Activated CD8-positive, alpha-beta memory T cell treated with anti-CD3 and anti-CD28 coated beads, Interleukin-2, amount 10 ng/mL, durations not matched to agents 7 days and 5 days (primary cell): ENCODE measurements around the gene PPP3R1. TPM values are rescaled to one million over a fixed set of nuclear protein-coding genes. Genes with fewer than 3 reads are reported as not detected.

ENCODE experiments used
- ATAC-seq: fragments of 150-1000 bp; cut with Tn5 transposase; one replicate; pipeline ENCODE4 v1.10.0; 2021; ENCODE audit warnings: moderate library complexity
- CTCF ChIA-PET: fragments of 350-600 bp; sonication (Branson Sonifier 250); formaldehyde crosslinking; loops from one replicate; lab custom pipeline; 2021; ENCODE audit warnings: antibody characterized with exemption; lab: Charles Lee
- DNase-seq: peaks from one replicate; pipeline ENCODE4 v3.0.0-alpha.2; 2020
- H3K27ac Mint-ChIP-seq: one replicate; pipeline ENCODE4 v1.8.0; 2021; ENCODE audit warnings: mild to moderate bottlenecking, mixed read lengths
- H3K27me3 Mint-ChIP-seq: one replicate; pipeline ENCODE4 v1.8.0; 2021; ENCODE audit warnings: mixed read lengths
- H3K36me3 Mint-ChIP-seq: one replicate; pipeline ENCODE4 v1.8.0; 2021; ENCODE audit warnings: mild to moderate bottlenecking, mixed read lengths
- H3K4me1 Mint-ChIP-seq: one replicate; pipeline ENCODE4 v1.8.0; 2021; ENCODE audit warnings: mixed read lengths
- H3K4me3 Mint-ChIP-seq: one replicate; pipeline ENCODE4 v1.8.0; 2021; ENCODE audit warnings: mild to moderate bottlenecking, moderate library complexity, mixed read lengths
- H3K9me3 Mint-ChIP-seq: one replicate; pipeline ENCODE4 v1.8.0; 2022; ENCODE audit warnings: low read depth, mixed read lengths
- total RNA-seq, 2 experiments: library from RNA; stranded (reverse); gene quantifications; one replicate each; pipeline ENCODE4 v1.2.3, GENCODE V29; 2021

PPP3R1 gene, protein sequence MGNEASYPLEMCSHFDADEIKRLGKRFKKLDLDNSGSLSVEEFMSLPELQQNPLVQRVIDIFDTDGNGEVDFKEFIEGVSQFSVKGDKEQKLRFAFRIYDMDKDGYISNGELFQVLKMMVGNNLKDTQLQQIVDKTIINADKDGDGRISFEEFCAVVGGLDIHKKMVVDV
- 10 to 100 TPM; 58.6 to 86.4 TPM for total RNA-seq

DNA sequence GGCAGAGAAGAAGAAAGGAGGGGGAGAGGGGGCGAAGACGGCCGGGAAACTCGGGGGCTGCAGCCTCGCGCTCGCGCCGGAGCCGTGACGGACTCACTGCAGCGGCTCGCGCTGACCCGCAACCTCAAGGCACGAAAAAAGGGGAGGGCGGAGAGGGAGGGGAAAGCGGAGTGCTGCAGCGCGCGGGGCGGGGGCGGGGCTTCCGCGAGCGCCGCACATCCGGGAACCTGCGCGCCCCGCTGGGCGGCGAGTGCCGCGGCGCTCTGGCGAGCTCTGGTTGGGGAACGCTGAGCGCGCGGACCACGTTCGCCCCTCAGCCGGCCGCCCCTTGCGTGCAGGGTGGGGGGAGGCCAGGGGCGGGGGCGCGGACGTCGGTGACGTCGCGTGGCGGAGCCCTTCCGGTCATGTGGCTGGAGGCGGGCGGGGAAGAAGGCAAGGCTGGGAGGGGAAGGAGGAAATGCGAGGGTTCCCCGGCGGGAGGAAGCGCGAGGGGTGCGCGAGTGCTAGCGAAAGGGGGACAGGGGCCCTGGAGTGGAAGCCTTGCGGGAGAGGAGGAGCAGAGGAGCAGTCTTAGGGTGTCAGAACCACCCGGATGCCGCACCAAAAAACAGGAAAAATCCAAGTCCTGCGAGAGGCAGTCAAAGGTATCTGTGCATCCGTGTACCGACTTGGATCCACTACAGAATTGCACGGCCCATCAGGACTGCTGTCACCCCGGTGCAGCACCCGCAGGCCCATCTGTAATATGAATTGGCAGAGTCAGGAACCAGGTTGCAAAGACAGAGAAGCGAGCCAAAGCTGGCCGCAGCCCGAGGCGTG is at the start of gene PPP3R1:
Gene PPP3R1 (minus strand): TSS at position 133 of the 819 bp plus-strand sequence. CDS start 405 bp downstream, outside the sequence.
- Mint-ChIP-seq H3K4me1 (peaks cover 36% of the 10 kb centered on the region), H3K36me3 (peaks cover 10% of the 10 kb centered on the region), H3K9me3 (no peaks in the 10 kb centered on the region), H3K4me3 (peak within 1 kb of the TSS; percentile 99), H3K27me3 (no peaks in the 10 kb centered on the region), H3K27ac (peak within 1 kb of the TSS; percentile 99)
- ATAC-seq (peak; percentile 86), DNase-seq (peak; percentile 97)
- CTCF ChIA-PET, result interaction anchor here (0.9 to 2.4 kb wide), 5 partner anchors 56 to 462 kb away, joined by 3 to 11 read pairs (median 4); partner anchors contain the start of gene PNO1

GRCh38 chr2:68295516-68295915 is 43.2 kb upstream of the PPP3R1 start:
- no peaks in the 10 kb centered on the region for H3K9me3 Mint-ChIP-seq
- no peak overlapping the region for H3K4me3 Mint-ChIP-seq
- H3K4me1 Mint-ChIP-seq, result peaks cover 5% of the 10 kb centered on the region
- CTCF ChIA-PET, result interaction anchor here (1.0 kb wide), 1 partner anchor 146 kb away, joined by 3 read pairs; no protein-coding TSS in a partner anchor
- H3K27me3 Mint-ChIP-seq, result peaks cover 15% of the 10 kb centered on the region
- DNase-seq (no peak), ATAC-seq (no peak)
- no peak overlapping the region for H3K27ac Mint-ChIP-seq
- no peaks in the 10 kb centered on the region for H3K36me3 Mint-ChIP-seq

- H3K9me3 Mint-ChIP-seq, result no peaks in the 10 kb centered on the region
- CTCF ChIA-PET, result interaction anchor here (1.0 to 4.8 kb wide), 3 partner anchors 12 to 172 kb away, joined by 3 to 24 read pairs (median 5); no protein-coding TSS in a partner anchor
- ATAC-seq, result no peak
These were observed 42.6 kb upstream of the PPP3R1 start for GRCh38 chr2:68294913-68295312.

DNA sequence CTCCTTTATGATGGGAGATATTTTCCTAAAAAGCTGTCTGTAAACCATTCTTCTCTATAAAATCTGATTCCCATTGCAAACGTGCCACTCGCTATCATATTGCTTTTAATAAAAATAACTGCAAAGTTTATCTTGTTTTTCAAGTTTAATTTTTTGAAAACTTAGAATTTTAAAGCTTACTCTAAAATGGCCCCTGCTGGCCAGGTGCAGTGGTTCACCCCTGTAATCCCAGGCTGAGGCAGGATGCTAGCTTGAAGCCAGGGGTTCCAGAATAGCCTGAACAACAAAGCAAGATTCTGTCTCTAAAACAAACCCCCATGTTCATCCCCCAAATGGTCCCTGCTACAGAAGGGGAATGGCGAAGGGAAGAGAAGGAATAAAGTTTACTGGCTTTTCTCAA is 41.9 kb upstream of the PPP3R1 start:
- Mint-ChIP-seq H3K27ac (no peak overlapping the region), H3K27me3 (peaks cover 12% of the 10 kb centered on the region), H3K9me3 (no peaks in the 10 kb centered on the region), H3K4me1 (peaks cover 5% of the 10 kb centered on the region), H3K36me3 (no peaks in the 10 kb centered on the region), H3K4me3 (no peak overlapping the region)
- DNase-seq (no peak), ATAC-seq (no peak)
- CTCF ChIA-PET, result interaction anchor here (1.3 to 4.8 kb wide), 3 partner anchors 11 to 172 kb away, joined by 5 to 24 read pairs (median 6); no protein-coding TSS in a partner anchor

More at GRCh38 chr2:68294913-68295312, 42.6 kb upstream of the PPP3R1 start:
- peaks cover 5% of the 10 kb centered on the region for H3K4me1 Mint-ChIP-seq
- H3K36me3 Mint-ChIP-seq, result no peaks in the 10 kb centered on the region
- H3K4me3 Mint-ChIP-seq, result no peak overlapping the region
- H3K27me3 Mint-ChIP-seq, result peaks cover 16% of the 10 kb centered on the region
- DNase-seq, result no peak
- no peak overlapping the region for H3K27ac Mint-ChIP-seq

GRCh38 chr2:68293755-68294154 is 41.4 kb upstream of the PPP3R1 start:
- DNase-seq, result no peak
- Mint-ChIP-seq H3K9me3 (no peaks in the 10 kb centered on the region), H3K4me1 (peaks cover 5% of the 10 kb centered on the region), H3K4me3 (no peak overlapping the region), H3K27me3 (peaks cover 10% of the 10 kb centered on the region), H3K27ac (no peak overlapping the region), H3K36me3 (no peaks in the 10 kb centered on the region)
- ATAC-seq, result no peak
- CTCF ChIA-PET, result interaction anchor here (1.3 to 4.8 kb wide), 4 partner anchors 11 to 171 kb away, joined by 5 to 24 read pairs (median 10); no protein-coding TSS in a partner anchor

DNA sequence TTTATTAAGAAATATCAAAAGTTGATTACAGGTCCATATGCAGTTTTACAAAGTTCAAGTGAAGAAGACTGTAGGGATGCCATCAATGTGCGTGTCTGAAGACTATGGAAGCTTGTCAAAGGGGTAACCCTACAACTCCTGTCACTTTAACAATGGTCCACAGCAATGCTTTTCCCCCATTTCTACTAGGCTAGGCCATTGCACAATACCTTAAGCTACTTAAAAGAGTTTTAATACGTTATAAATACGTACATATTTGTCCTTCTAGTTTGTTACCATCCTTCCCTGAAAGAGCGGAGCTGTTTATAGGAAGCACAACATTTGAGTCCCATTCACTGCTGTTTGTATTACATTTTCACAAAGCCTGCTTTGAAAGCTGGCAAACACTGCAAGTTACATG is 40.7 kb upstream of the PPP3R1 start:
- no peak for DNase-seq
- CTCF ChIA-PET, result interaction anchor here (0.8 to 4.8 kb wide), 7 partner anchors 10 to 171 kb away, joined by 3 to 24 read pairs (median 3); no protein-coding TSS in a partner anchor
- no peaks in the 10 kb centered on the region for H3K36me3 Mint-ChIP-seq
- no peak overlapping the region for H3K4me3 Mint-ChIP-seq
- peaks cover 5% of the 10 kb centered on the region for H3K4me1 Mint-ChIP-seq
- H3K9me3 Mint-ChIP-seq, result no peaks in the 10 kb centered on the region
- no peak overlapping the region for H3K27ac Mint-ChIP-seq
- H3K27me3 Mint-ChIP-seq, result peaks cover 11% of the 10 kb centered on the region
- ATAC-seq, result no peak

DNA sequence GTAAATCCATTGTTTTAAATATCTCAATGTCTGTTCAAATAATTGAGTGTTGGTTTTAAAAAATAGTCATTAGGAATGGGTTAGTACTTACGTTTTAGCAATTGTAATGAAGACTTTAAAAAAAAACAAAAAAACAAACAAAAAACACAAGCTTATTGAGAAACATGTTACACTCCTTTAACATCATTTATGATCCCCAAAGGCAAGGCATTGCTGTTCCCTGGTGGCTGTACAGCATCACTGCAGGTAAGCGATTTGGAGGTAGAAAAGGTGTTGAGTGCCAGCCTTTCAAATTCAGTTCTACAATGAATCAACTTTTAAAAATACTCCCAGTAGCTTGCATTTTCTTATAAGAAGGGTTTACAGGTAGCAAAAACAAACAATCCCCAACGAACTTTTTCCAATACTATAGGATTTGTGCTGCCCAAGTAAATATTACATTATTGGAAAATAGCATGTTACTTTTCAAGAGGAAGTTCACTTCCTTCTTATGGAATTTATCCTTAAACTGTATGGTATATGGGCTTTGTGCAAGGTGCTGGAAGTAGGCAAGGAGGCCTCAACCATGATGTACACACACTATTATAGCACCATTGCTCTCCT is 39.9 kb upstream of the PPP3R1 start:
- Mint-ChIP-seq H3K27ac (no peak overlapping the region), H3K27me3 (peaks cover 16% of the 10 kb centered on the region), H3K36me3 (no peaks in the 10 kb centered on the region), H3K4me1 (peaks cover 5% of the 10 kb centered on the region), H3K9me3 (no peaks in the 10 kb centered on the region), H3K4me3 (no peak overlapping the region)
- ATAC-seq (peak; percentile 57), DNase-seq (no peak)
- CTCF ChIA-PET, result interaction anchor here (0.8 to 4.8 kb wide), 16 partner anchors 11 to 261 kb away, joined by 3 to 24 read pairs (median 3); partner anchors contain the start of gene PNO1

DNA sequence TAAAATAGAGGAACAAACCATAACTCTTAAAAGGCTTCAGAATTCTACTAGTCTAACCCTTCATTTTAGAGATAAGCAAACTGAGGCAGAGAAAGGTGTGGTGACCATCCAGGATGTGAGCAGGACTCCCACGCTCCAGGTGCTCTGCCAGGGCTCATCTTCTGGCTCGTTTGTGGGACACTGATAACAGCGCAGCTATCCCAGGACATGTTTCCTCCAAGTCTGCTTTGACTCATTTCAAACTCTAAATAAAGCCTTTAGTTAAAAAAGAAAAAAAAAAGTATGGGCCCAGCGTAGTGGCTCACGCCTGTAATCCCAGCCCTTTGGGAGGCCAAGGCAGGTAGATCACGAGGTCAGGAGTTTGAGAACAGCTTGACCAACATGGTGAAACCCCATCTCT is 39.0 kb upstream of the PPP3R1 start:
- Mint-ChIP-seq H3K27ac (no peak overlapping the region), H3K4me3 (no peak overlapping the region)
- CTCF ChIA-PET, result interaction anchor here (0.6 to 4.8 kb wide), 5 partner anchors 13 to 169 kb away, joined by 3 to 24 read pairs (median 6); no protein-coding TSS in a partner anchor

DNA sequence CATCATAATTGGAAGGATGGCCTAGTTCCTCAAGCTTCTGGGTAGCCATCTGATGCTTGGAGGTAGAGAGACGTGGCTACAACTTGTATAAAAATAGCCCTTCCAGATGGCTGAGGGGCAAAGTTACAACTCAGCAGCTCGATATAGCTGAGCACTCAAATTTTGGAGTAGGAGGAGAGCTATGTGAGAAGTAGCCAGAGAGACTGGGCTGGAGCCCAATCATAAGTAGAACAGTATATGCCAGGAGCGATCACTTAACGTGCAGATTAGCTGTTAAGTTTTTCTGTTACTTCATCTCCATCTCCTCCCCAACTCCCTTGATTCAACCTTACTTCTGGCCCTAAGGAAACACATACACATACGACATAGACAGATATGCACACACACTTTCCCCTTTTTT is 38.6 kb upstream of the PPP3R1 start:
- H3K4me1 Mint-ChIP-seq, result peaks cover 5% of the 10 kb centered on the region
- DNase-seq (no peak), ATAC-seq (no peak)
- no peak overlapping the region for H3K4me3 Mint-ChIP-seq
- peaks cover 29% of the 10 kb centered on the region for H3K27me3 Mint-ChIP-seq
- no peaks in the 10 kb centered on the region for H3K9me3 Mint-ChIP-seq
- H3K27ac Mint-ChIP-seq, result no peak overlapping the region
- CTCF ChIA-PET, result interaction anchor here (0.6 to 4.8 kb wide), 4 partner anchors 14 to 168 kb away, joined by 4 to 24 read pairs (median 10); no protein-coding TSS in a partner anchor
- no peaks in the 10 kb centered on the region for H3K36me3 Mint-ChIP-seq

More for the DNA sequence above, 39.0 kb upstream of the PPP3R1 start:
- Mint-ChIP-seq H3K9me3 (no peaks in the 10 kb centered on the region), H3K36me3 (no peaks in the 10 kb centered on the region), H3K27me3 (peaks cover 25% of the 10 kb centered on the region), H3K4me1 (peaks cover 5% of the 10 kb centered on the region)
- DNase-seq, result no peak
- no peak for ATAC-seq

DNA sequence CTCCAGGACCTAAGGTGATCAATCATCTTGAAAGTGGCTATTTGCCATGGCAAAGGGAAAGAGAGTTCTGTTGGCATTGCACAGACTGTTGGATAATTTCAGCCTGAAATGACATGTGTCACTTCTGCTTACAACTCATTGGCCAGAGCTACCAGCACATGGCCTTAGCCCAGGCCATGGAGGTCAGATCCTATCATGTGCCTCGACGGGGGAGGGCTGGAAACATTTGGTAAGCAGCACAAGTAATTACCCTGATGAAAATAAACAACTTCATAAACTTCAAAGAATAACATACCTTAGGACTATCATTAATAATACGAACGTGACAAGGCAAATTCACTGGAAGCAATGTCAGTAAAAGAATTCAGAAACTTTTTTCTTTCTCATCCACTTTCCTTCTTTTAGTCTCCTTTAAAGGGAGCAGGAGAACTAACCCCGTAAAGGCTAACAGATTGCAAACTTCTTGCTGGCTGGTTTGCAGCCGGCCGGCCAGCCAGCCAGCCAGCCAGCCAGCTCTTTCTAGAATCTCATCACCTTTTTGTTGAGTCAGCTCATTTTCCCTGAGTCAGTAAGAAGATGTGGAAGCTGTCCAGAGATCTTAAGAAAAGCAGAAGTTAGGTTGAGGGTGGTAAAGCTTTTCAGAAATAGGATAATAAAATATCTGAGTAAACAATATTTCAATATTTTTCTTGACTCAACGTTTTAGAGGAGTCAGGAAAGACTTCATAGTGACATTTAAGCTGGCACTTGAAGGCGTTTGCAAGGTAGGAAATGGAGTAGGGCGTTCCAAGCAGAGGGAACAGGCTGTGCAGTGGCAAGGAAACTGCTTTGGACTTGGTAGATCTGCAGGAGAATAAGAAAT is 35.5 kb upstream of the PPP3R1 start:
- Mint-ChIP-seq H3K4me3 (no peak overlapping the region), H3K4me1 (peaks cover 3% of the 10 kb centered on the region), H3K9me3 (no peaks in the 10 kb centered on the region), H3K27me3 (peaks cover 40% of the 10 kb centered on the region), H3K27ac (no peak overlapping the region), H3K36me3 (no peaks in the 10 kb centered on the region)
- ATAC-seq (no peak), DNase-seq (no peak)
- CTCF ChIA-PET, result interaction anchor here (0.6 to 1.4 kb wide), 3 partner anchors 9 to 166 kb away, joined by 3 to 4 read pairs (median 3); partner anchors contain the start of gene PNO1

DNA sequence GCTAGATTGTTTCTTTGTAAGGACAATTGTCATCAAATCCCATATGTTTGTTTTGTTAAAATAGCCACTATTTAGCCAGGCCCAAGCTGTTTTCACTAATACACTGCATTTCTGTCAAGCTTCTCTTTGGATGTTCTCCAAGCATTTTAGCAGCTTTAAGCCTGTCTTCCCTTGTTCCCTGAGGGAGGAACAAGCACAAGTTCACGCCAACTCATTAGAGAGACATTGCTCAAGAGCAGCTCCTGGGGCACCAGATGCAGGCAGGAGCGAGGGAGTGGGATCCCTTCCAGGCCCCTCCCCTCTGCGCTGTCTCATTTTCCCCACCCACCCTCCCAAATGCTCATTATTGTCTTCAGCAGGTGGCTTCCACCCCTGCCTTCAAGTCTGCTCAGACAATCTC is 32.6 kb upstream of the PPP3R1 start:
- no peaks in the 10 kb centered on the region for H3K9me3 Mint-ChIP-seq

DNA sequence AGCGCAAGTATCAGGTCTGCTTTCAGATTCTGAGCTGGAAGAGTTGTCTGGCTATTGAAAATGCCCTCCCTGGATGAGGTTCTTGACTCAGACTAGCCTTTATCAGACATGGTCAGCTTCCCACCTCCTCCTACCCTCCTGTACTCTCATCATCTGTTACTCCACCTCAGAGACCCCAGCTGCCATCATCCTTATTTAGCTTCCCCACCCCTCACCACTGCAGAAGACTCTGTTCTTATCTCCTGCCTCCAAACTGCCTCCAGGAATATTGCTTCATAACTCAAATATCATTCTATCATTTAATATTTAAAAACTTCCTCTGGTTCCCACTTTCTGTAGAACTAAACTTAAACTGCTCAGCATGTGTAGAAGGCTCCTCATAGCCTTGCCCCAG is 31.1 kb upstream of the PPP3R1 start:
- peaks cover 9% of the 10 kb centered on the region for H3K4me1 Mint-ChIP-seq
- peaks cover 44% of the 10 kb centered on the region for H3K27me3 Mint-ChIP-seq
- ATAC-seq (no peak), DNase-seq (no peak)
- H3K4me3 Mint-ChIP-seq, result no peak overlapping the region
- H3K27ac Mint-ChIP-seq, result no peak overlapping the region
- no peaks in the 10 kb centered on the region for H3K36me3 Mint-ChIP-seq
- CTCF ChIA-PET, result interaction anchor here (0.5 to 5.8 kb wide), 16 partner anchors 9 to 174 kb away, joined by 3 to 55 read pairs (median 4); no protein-coding TSS in a partner anchor
- no peaks in the 10 kb centered on the region for H3K9me3 Mint-ChIP-seq

More for the DNA sequence above, 32.6 kb upstream of the PPP3R1 start:
- Mint-ChIP-seq H3K36me3 (no peaks in the 10 kb centered on the region), H3K27ac (no peak overlapping the region), H3K27me3 (peaks cover 45% of the 10 kb centered on the region), H3K4me3 (no peak overlapping the region), H3K4me1 (peaks cover 7% of the 10 kb centered on the region)
- CTCF ChIA-PET, result interaction anchor here (0.6 to 5.8 kb wide), 7 partner anchors 8 to 658 kb away, joined by 3 to 55 read pairs (median 4); no protein-coding TSS in a partner anchor
- DNase-seq, result no peak
- no peak for ATAC-seq
